ENCODE results near the gene CTSZ. TPM values are rescaled to one million over a fixed set of nuclear protein-coding genes. Genes with fewer than 3 reads are reported as not detected.

Gene CTSZ
- total and polyA plus RNA-seq, 11 donors = 92.2 to 482 (median 130) TPM

- H3K36me3 ChIP-seq = peaks cover 0 to 57% (median 47%) of the 10 kb centered on the region in 9 donors
- no peak overlapping the region for H3K4me3 ChIP-seq
- no peak for ATAC-seq
- intact Hi-C loops (cut with DNase I) = loop anchor here in 1 of 10 donors (10.0 kb wide), 1 partner anchor 53 kb away; the partner anchor contains the start of gene NELFCD
- peaks cover 6 to 41% (median 32%) of the 10 kb centered on the region in 12 donors for H3K4me1 ChIP-seq
- WGBS, 4 donors = 91 to 94% (median 93%) methylated on average over 12 of the region's 12 CpGs
- TF ChIP-seq POLR2A (IDR thresholded peaks at IDR 0.05) = no peak
- no peak for TF ChIP-seq CTCF (IDR thresholded peaks at IDR 0.05)
- no peaks in the 10 kb centered on the region for H3K9me3 ChIP-seq
- no peaks in the 10 kb centered on the region for H3K27me3 ChIP-seq
- no peak overlapping the region for H3K27ac ChIP-seq
- DNase-seq = no peak
These were observed 30.3 kb upstream of the CTSZ start for GRCh38 chr20:59037386-59037785.

DNA sequence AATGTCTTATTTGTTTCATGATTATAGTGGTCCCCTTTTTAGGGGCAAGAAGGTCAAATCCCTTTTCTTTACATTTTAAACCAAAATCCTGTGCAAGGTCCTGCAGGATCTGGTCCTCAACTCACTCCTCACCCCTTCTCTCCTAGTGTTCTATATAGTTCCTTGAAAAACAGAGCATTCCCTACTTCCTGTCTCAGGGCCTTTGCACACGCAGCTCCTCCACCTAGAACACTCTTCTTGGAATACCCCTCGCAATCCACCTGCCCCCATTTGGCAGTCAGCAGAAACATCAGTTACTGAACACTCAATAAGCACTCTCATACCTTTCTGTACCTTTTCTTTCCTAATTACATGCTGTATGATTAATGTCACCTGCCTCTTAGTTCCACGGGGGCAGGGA is 28.3 kb upstream of the CTSZ start:
- H3K9me3 ChIP-seq = no peaks in the 10 kb centered on the region
- H3K4me3 ChIP-seq = no peak overlapping the region
- 96 to 99% (median 98%) methylated on average over 3 of the region's 3 CpGs for WGBS, 4 donors
- no peak overlapping the region for H3K27ac ChIP-seq
- H3K4me1 ChIP-seq = peaks cover 0 to 38% (median 26%) of the 10 kb centered on the region in 12 donors
- no peaks in the 10 kb centered on the region for H3K27me3 ChIP-seq
- no peak for ATAC-seq
- peaks cover 0 to 60% (median 52%) of the 10 kb centered on the region in 9 donors for H3K36me3 ChIP-seq
- TF ChIP-seq POLR2A (IDR thresholded peaks at IDR 0.05) (no peak), CTCF (IDR thresholded peaks at IDR 0.05) (no peak)
- intact Hi-C loops (cut with DNase I) = loop anchor here in 1 of 10 donors (10.0 kb wide), 1 partner anchor 51 kb away; the partner anchor contains the start of gene NELFCD
- no peak for DNase-seq

GRCh38 chr20:59033616-59034165 is 26.6 kb upstream of the CTSZ start:
- Histone ChIP-seq H3K27me3 (no peaks in the 10 kb centered on the region), H3K27ac (no peak overlapping the region), H3K4me1 (peaks cover 0 to 38% (median 35%) of the 10 kb centered on the region in 12 donors), H3K4me3 (no peak overlapping the region), H3K9me3 (no peaks in the 10 kb centered on the region), H3K36me3 (peaks cover 0 to 73% (median 66%) of the 10 kb centered on the region in 9 donors)
- WGBS, 4 donors = 86 to 94% (median 92%) methylated on average over 2 of the region's 2 CpGs
- ATAC-seq (no peak), DNase-seq (no peak)
- intact Hi-C loops (cut with DNase I) = loop anchor here in 7 of 10 donors (2.0 to 10.0 kb wide), 7 partner anchors 49 to 381 kb away; partner anchors contain the start of genes NELFCD (in 5 of the 7) and STX16 (in 1 of the 7)
- no peak for TF ChIP-seq CTCF (IDR thresholded peaks at IDR 0.05)
- no peak for TF ChIP-seq POLR2A (IDR thresholded peaks at IDR 0.05)

DNA sequence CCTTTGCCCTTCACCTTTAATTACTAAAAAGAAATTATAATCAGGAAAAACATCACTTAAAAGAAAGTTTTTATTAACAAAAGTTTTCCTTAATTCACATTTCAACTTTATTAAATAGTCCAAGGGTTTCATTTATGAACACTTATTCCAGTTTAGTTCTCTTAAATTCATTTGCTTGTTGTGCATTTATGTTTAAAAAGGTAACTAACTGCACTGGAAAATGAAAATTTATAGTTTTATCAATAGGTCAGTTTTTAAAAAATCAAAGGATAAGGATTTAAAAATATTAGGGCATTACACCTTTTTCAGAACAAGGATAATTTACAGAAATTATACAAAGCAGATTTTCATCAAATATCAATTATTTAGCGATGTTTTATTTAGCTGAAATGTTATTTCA is 26.0 kb upstream of the CTSZ start:
- ATAC-seq (no peak), DNase-seq (no peak)
- TF ChIP-seq POLR2A (IDR thresholded peaks at IDR 0.05) = no peak
- no peak for TF ChIP-seq CTCF (IDR thresholded peaks at IDR 0.05)
- Histone ChIP-seq H3K4me1 (peaks cover 0 to 43% (median 40%) of the 10 kb centered on the region in 12 donors), H3K9me3 (no peaks in the 10 kb centered on the region), H3K36me3 (peaks cover 0 to 76% (median 69%) of the 10 kb centered on the region in 9 donors), H3K27ac (peak overlapping the region in 11 of 12 donors; percentile 69 to 98 (median 92)), H3K4me3 (peak overlapping the region in 9 of 12 donors; percentile 71 to 94 (median 86)), H3K27me3 (no peaks in the 10 kb centered on the region)
- 94 to 99% (median 98%) methylated on average over 1 of the region's 1 CpG for WGBS, 4 donors
- intact Hi-C loops (cut with DNase I) = loop anchor here in 7 of 10 donors (2.0 to 10.0 kb wide), 7 partner anchors 48 to 381 kb away; partner anchors contain the start of genes NELFCD (in 5 of the 7) and STX16 (in 1 of the 7)

All from heart left ventricle (tissue), 16 donors.